ENCODE measurements around the gene DCUN1D3.

The DCUN1D3 gene

DNA sequence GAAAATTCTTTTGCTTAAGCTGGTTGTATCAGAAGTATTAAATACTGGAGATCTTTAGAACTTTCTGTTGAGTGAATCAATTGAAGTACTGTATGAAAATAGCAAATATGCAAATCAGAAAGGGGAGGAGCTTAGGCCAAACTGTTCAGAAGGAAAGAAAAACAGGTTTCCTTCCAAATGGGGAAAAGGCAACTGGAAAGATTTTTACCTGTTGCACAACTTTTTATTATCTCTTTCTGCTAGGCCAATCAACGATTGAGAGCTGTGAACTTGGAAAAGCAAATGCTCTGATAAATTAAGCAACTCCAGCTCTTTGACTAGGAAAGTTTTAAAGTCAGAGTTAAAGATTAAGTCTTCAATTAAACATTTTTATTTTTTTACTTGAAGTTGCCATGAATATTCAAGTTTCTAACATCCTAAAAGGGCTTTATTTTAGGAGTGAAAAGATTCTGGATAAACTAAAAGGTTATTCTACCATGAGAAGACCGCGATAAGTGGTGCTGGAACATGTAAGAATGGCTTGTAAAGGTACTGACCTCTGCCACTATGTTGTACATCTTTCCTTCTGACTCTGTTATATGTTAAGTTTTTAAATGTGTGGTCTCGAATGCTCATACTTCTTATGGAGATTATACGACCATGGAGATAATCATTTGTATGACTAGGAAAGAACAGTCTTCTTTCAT, 16.5 kb downstream of the DCUN1D3 start:
- no peak overlapping the region for H2AFZ ChIP-seq (ENCODE audit: low read length)
- no peaks in the 10 kb centered on the region for H3K9me3 ChIP-seq (ENCODE audit: low read length)
- H3F3A ChIP-seq (ENCODE audit: insufficient read depth, low read length), result 0 out of 2 replicates have a peak, but pooled peaks cover 3% of the 10 kb centered on the region
- H3K79me2 ChIP-seq (ENCODE audit: insufficient read depth, low read length), result no peaks in the 10 kb centered on the region
- H3K9me2 ChIP-seq (ENCODE audit: low read depth, low read length), result no peaks in the 10 kb centered on the region
- H3K9ac ChIP-seq (ENCODE audit: low read length), result no peak overlapping the region
- no peak overlapping the region for H3K27ac ChIP-seq (ENCODE audit: low read depth, low read length, poor library complexity, severe bottlenecking)
- H4K20me1 ChIP-seq (ENCODE audit: insufficient read depth, low read length), result no peaks in the 10 kb centered on the region
- peaks cover 7% of the 10 kb centered on the region; the same call in 1 of the 2 replicates for H3K36me3 ChIP-seq (ENCODE audit: insufficient read depth, low read length)
- no peak overlapping the region for H3K4me3 ChIP-seq (ENCODE audit: low read depth, low read length, poor library complexity, severe bottlenecking)
- no peak for TF ChIP-seq EZH2 (IDR thresholded peaks at IDR 0.05; ENCODE audit: borderline replicate concordance, low read length)
- TF ChIP-seq CTCF (IDR thresholded peaks at IDR 0.05; ENCODE audit: low read length), result no peak
- H3K4me1 ChIP-seq (ENCODE audit: insufficient read depth, low read length, severe bottlenecking), result peaks cover 10% of the 10 kb centered on the region
- H3K27me3 ChIP-seq (ENCODE audit: insufficient read depth, low read length), result no peaks in the 10 kb centered on the region
- no peak overlapping the region for H3K4me2 ChIP-seq (ENCODE audit: low read length)

- Histone ChIP-seq H3K4me2 (ENCODE audit: low read length) (no peak overlapping the region), H3K4me1 (ENCODE audit: insufficient read depth, low read length, severe bottlenecking) (peaks cover 10% of the 10 kb centered on the region)
Observed at GRCh38 chr16:20881503-20881878, 18.7 kb downstream of the DCUN1D3 start.

GRCh38 chr16:20880867-20881502, 19.2 kb downstream of the DCUN1D3 start:
- Histone ChIP-seq H3K9me2 (ENCODE audit: low read depth, low read length) (no peaks in the 10 kb centered on the region), H3K27ac (ENCODE audit: low read depth, low read length, poor library complexity, severe bottlenecking) (no peak overlapping the region), H3F3A (ENCODE audit: insufficient read depth, low read length) (0 out of 2 replicates have a peak, but pooled peaks cover 3% of the 10 kb centered on the region), H3K36me3 (ENCODE audit: insufficient read depth, low read length) (peaks cover 7% of the 10 kb centered on the region; the same call in 1 of the 2 replicates), H4K20me1 (ENCODE audit: insufficient read depth, low read length) (no peaks in the 10 kb centered on the region), H3K4me1 (ENCODE audit: insufficient read depth, low read length, severe bottlenecking) (peaks cover 10% of the 10 kb centered on the region), H3K4me2 (ENCODE audit: low read length) (no peak overlapping the region), H2AFZ (ENCODE audit: low read length) (no peak overlapping the region), H3K79me2 (ENCODE audit: insufficient read depth, low read length) (no peaks in the 10 kb centered on the region), H3K9me3 (ENCODE audit: low read length) (no peaks in the 10 kb centered on the region), H3K27me3 (ENCODE audit: insufficient read depth, low read length) (no peaks in the 10 kb centered on the region), H3K4me3 (ENCODE audit: low read depth, low read length, poor library complexity, severe bottlenecking) (no peak overlapping the region), H3K9ac (ENCODE audit: low read length) (no peak overlapping the region)
- TF ChIP-seq CTCF (IDR thresholded peaks at IDR 0.05; ENCODE audit: low read length) (no peak), EZH2 (IDR thresholded peaks at IDR 0.05; ENCODE audit: borderline replicate concordance, low read length) (no peak)

More at GRCh38 chr16:20881503-20881878, 18.7 kb downstream of the DCUN1D3 start:
- H3F3A ChIP-seq (ENCODE audit: insufficient read depth, low read length), result 0 out of 2 replicates have a peak, but pooled peaks cover 3% of the 10 kb centered on the region
- TF ChIP-seq CTCF (IDR thresholded peaks at IDR 0.05; ENCODE audit: low read length), result no peak
- TF ChIP-seq EZH2 (IDR thresholded peaks at IDR 0.05; ENCODE audit: borderline replicate concordance, low read length), result no peak
- no peaks in the 10 kb centered on the region for H3K9me3 ChIP-seq (ENCODE audit: low read length)
- no peaks in the 10 kb centered on the region for H4K20me1 ChIP-seq (ENCODE audit: insufficient read depth, low read length)
- H3K36me3 ChIP-seq (ENCODE audit: insufficient read depth, low read length), result peaks cover 7% of the 10 kb centered on the region; the same call in 1 of the 2 replicates
- H3K9ac ChIP-seq (ENCODE audit: low read length), result no peak overlapping the region
- no peak overlapping the region for H3K4me3 ChIP-seq (ENCODE audit: low read depth, low read length, poor library complexity, severe bottlenecking)
- H3K27ac ChIP-seq (ENCODE audit: low read depth, low read length, poor library complexity, severe bottlenecking), result no peak overlapping the region
- no peaks in the 10 kb centered on the region for H3K27me3 ChIP-seq (ENCODE audit: insufficient read depth, low read length)
- no peaks in the 10 kb centered on the region for H3K9me2 ChIP-seq (ENCODE audit: low read depth, low read length)
- H3K79me2 ChIP-seq (ENCODE audit: insufficient read depth, low read length), result no peaks in the 10 kb centered on the region
- H2AFZ ChIP-seq (ENCODE audit: low read length), result no peak overlapping the region
